GM23338 (cell line): ENCODE results near the gene ZDHHC4.

ENCODE experiments used
- EZH2 ChIP-seq: fragments of 200-600 bp; sonication (generic); IDR thresholded peaks from one replicate; pipeline ENCODE4 v1.8.0; 2017; ENCODE audit warnings: antibody characterized with exemption, mild to moderate bottlenecking, low read depth; ENCODE audit not compliant: unreplicated experiment
- EZH2phosphoT487 ChIP-seq: fragments of 200-600 bp; sonication (generic); IDR thresholded peaks from one replicate; pipeline ENCODE4 v1.8.1; 2018; ENCODE audit warnings: antibody characterized with exemption; ENCODE audit not compliant: unreplicated experiment
- POLR2AphosphoS5 ChIP-seq: IDR thresholded peaks from 2 replicates; pipeline ENCODE4 v1.6.1; 2016; ENCODE audit warnings: antibody characterized with exemption, low read depth
- TF ChIP-seq, protein P1 (sequence below), 2 experiments: fragments of 200-600 bp in 1 of 2; sonication (generic) in 1 of 2; conservative IDR thresholded peaks; 2 replicates each; pipeline versions ENCODE4 v1.5.1 to v1.6.1; 2016 to 2017; ENCODE audit warnings: antibody characterized with exemption in 2 of 2, low read depth in 2 of 2, mild to moderate bottlenecking in 2 of 2, moderate library complexity in 1 of 2

- TF ChIP-seq POLR2AphosphoS5 (no peak), EZH2 (no peak), EZH2phosphoT487 (no peak)
- TF ChIP-seq, protein P1, sequence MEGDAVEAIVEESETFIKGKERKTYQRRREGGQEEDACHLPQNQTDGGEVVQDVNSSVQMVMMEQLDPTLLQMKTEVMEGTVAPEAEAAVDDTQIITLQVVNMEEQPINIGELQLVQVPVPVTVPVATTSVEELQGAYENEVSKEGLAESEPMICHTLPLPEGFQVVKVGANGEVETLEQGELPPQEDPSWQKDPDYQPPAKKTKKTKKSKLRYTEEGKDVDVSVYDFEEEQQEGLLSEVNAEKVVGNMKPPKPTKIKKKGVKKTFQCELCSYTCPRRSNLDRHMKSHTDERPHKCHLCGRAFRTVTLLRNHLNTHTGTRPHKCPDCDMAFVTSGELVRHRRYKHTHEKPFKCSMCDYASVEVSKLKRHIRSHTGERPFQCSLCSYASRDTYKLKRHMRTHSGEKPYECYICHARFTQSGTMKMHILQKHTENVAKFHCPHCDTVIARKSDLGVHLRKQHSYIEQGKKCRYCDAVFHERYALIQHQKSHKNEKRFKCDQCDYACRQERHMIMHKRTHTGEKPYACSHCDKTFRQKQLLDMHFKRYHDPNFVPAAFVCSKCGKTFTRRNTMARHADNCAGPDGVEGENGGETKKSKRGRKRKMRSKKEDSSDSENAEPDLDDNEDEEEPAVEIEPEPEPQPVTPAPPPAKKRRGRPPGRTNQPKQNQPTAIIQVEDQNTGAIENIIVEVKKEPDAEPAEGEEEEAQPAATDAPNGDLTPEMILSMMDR (conservative IDR thresholded peaks at IDR 0.05; ENCODE audit: low read depth in 2 of 2) = no peak
Observed at GRCh38 chr7:6529643-6530042, 47.6 kb upstream of the ZDHHC4 start.
